ENCODE data around the gene SPARC. TPM values are rescaled to one million over a fixed set of nuclear protein-coding genes. Genes with fewer than 3 reads are reported as not detected.

SPARC gene
- total RNA-seq, 1 donor from 2014 or later = 935 TPM

GRCh38 chr5:151677776-151678545 is 8.8 kb downstream of the SPARC start:
- peak overlapping the region; percentile 28 to 50 for H3K4me3 ChIP-seq
- peaks cover 29 to 31% of the 10 kb centered on the region in 2 donors for H3K36me3 ChIP-seq
- no peak for TF ChIP-seq CTCF (IDR thresholded peaks at IDR 0.05)
- peak overlapping the region; percentile 93 to 98 for H3K27ac ChIP-seq
- no peaks in the 10 kb centered on the region for H3K9me3 ChIP-seq
- intact Hi-C loops (cut with DNase I) = loop anchor here (10.0 kb wide), 2 partner anchors 893 to 1543 kb away; no protein-coding TSS in a partner anchor
- peaks cover 44 to 94% of the 10 kb centered on the region in 2 donors for H3K4me1 ChIP-seq
- H3K27me3 ChIP-seq = no peaks in the 10 kb centered on the region
- no peak for DNase-seq (ENCODE audit: low spot score in 2 of 2)

GRCh38 chr5:151676719-151677118 is 10.0 kb downstream of the SPARC start:
- TF ChIP-seq CTCF (IDR thresholded peaks at IDR 0.05) = no peak
- Histone ChIP-seq H3K36me3 (peaks cover 33 to 42% of the 10 kb centered on the region in 2 donors), H3K4me3 (peak overlapping the region in 1 of 2 donors; percentile 50), H3K9me3 (no peaks in the 10 kb centered on the region), H3K27me3 (no peaks in the 10 kb centered on the region), H3K27ac (peak overlapping the region; percentile 93 to 98), H3K4me1 (peaks cover 55 to 96% of the 10 kb centered on the region in 2 donors)
- DNase-seq (ENCODE audit: low spot score in 2 of 2) = no peak
- intact Hi-C loops (cut with DNase I) = loop anchor here (10.0 kb wide), 2 partner anchors 892 to 1542 kb away; no protein-coding TSS in a partner anchor

GRCh38 chr5:151676314-151676712 is 10.4 kb downstream of the SPARC start:
- Histone ChIP-seq H3K27ac (peak overlapping the region; percentile 93 to 98), H3K9me3 (no peaks in the 10 kb centered on the region), H3K36me3 (peaks cover 31 to 44% of the 10 kb centered on the region in 2 donors), H3K4me3 (peak overlapping the region in 1 of 2 donors; percentile 25), H3K4me1 (peaks cover 57 to 96% of the 10 kb centered on the region in 2 donors), H3K27me3 (no peaks in the 10 kb centered on the region)
- TF ChIP-seq CTCF (IDR thresholded peaks at IDR 0.05) = no peak
- intact Hi-C loops (cut with DNase I) = loop anchor here (10.0 kb wide), 2 partner anchors 892 to 1542 kb away; no protein-coding TSS in a partner anchor
- DNase-seq (ENCODE audit: low spot score in 2 of 2) = no peak

- Histone ChIP-seq H3K27ac (peak overlapping the region; percentile 93 to 98), H3K9me3 (no peaks in the 10 kb centered on the region), H3K27me3 (no peaks in the 10 kb centered on the region), H3K4me1 (peaks cover 59 to 96% of the 10 kb centered on the region in 2 donors), H3K36me3 (peaks cover 34 to 48% of the 10 kb centered on the region in 2 donors), H3K4me3 (peak overlapping the region in 1 of 2 donors; percentile 25)
- no peak for TF ChIP-seq CTCF (IDR thresholded peaks at IDR 0.05)
- DNase-seq (ENCODE audit: low spot score in 2 of 2) = no peak
- intact Hi-C loops (cut with DNase I) = loop anchor here (10.0 kb wide), 2 partner anchors 891 to 1541 kb away; no protein-coding TSS in a partner anchor
Observed at GRCh38 chr5:151675611-151676313, 11.0 kb downstream of the SPARC start.

- H3K4me1 ChIP-seq = peaks cover 67 to 98% of the 10 kb centered on the region in 2 donors
- H3K9me3 ChIP-seq = no peaks in the 10 kb centered on the region
- DNase-seq (ENCODE audit: low spot score in 2 of 2) = no peak
- peak overlapping the region; percentile 93 to 98 for H3K27ac ChIP-seq
- intact Hi-C loops (cut with DNase I) = loop anchor here (10.0 kb wide), 2 partner anchors 890 to 1540 kb away; no protein-coding TSS in a partner anchor
- no peaks in the 10 kb centered on the region for H3K27me3 ChIP-seq
- no peak overlapping the region for H3K4me3 ChIP-seq
- H3K36me3 ChIP-seq = peaks cover 43 to 56% of the 10 kb centered on the region in 2 donors
- no peak for TF ChIP-seq CTCF (IDR thresholded peaks at IDR 0.05)
Observed at GRCh38 chr5:151674626-151675610, 11.8 kb downstream of the SPARC start.

Data from ascending aorta (tissue), 2 donors.